IPS-15b (cell line): ENCODE results near the gene SULT2B1.
"Not testable (repeated sequence)": the region's sequence is repeated elsewhere in the genome, so short reads cannot be mapped to it uniquely, and the experiment has no call there.

Experiments
- H3K27me3 ChIP-seq: one replicate; pipeline ENCODE4 v1.6.1; 2013; ENCODE audit warnings: low read length; ENCODE audit not compliant: control insufficient read depth, insufficient read depth
- H3K36me3 ChIP-seq: one replicate; pipeline ENCODE4 v1.6.1; 2013; ENCODE audit warnings: low read length; ENCODE audit not compliant: control insufficient read depth, insufficient read depth
- H3K4me1 ChIP-seq: one replicate; pipeline ENCODE4 v1.6.1; 2013; ENCODE audit warnings: mild to moderate bottlenecking, low read length; ENCODE audit not compliant: control insufficient read depth, insufficient read depth
- H3K4me3 ChIP-seq: one replicate; pipeline ENCODE4 v1.5.1; 2013; ENCODE audit warnings: low read depth, low read length
- H3K9ac ChIP-seq: one replicate; pipeline ENCODE4 v1.6.1; 2013; ENCODE audit warnings: low read depth, mild to moderate bottlenecking, low read length
- H3K9me3 ChIP-seq: one replicate; pipeline ENCODE4 v1.6.1; 2013; ENCODE audit warnings: mild to moderate bottlenecking, low read length; ENCODE audit not compliant: control insufficient read depth, insufficient read depth

The SULT2B1 gene

DNA sequence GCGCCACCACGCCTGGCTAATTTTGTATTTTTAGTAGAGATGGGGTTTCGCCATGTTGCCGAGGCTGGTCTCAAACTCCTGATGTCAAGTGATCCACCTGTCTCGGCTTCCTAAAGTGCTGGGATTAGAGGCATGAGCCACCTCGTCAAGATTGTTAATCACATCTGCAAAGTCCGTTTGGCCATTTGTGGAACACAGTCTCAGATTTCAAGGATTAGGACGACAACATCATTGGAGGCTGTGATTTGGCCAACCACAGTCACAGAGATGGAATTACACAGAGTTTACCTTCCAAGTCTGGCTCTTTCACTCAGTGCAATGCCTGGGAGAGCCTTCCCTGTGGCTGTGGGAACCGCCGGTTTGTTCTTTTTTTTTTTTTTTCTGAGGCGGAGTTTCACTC is 17.8 kb downstream of the SULT2B1 start:
- no peaks in the 10 kb centered on the region for H3K9me3 ChIP-seq
- H3K9ac ChIP-seq: no peak overlapping the region
- no peaks in the 10 kb centered on the region for H3K36me3 ChIP-seq
- peaks cover 8% of the 10 kb centered on the region for H3K4me1 ChIP-seq
- no peaks in the 10 kb centered on the region for H3K27me3 ChIP-seq
- H3K4me3 ChIP-seq: no peak overlapping the region

DNA sequence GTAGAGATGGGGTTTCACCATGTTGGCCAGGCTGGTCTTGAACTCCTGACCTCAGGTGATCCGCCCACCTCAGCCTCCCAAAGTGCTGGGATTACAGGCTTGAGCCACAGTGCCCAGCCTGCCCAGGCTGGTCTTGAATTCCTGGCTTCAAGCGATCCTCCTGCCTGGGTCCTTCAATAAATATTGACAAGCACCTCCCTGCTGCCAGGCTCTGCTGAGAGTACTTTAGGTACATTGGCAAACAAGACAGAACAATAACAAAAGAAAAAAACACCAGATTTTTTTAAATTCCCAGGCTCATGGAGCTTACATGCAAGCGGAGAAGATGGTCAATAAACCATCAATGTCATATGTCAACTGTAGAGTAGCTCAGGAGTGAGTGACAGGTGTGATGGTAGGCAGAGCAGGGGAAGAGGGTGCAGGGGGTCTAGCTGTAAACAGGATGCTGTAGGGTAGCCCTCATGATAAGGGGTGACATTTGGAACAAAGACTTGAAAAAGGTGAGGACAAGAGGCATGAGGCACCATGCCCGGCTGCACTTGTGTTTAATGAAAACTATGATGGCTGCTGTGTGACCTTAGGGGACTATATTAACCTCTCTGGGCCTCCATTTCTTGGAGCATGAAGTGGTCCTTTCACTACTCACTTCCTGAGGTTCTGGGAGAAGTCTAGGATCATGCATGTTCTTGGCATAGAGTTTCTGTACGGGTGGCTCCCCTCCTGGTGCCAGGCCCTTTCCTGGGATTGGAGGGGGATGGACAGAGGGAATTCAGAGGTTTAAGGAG is 19.6 kb downstream of the SULT2B1 start:
- H3K4me3 ChIP-seq: no peak overlapping the region
- no peaks in the 10 kb centered on the region for H3K36me3 ChIP-seq
- H3K9ac ChIP-seq: no peak overlapping the region
- H3K27me3 ChIP-seq: no peaks in the 10 kb centered on the region
- no peaks in the 10 kb centered on the region for H3K9me3 ChIP-seq
- H3K4me1 ChIP-seq: peaks cover 8% of the 10 kb centered on the region

DNA sequence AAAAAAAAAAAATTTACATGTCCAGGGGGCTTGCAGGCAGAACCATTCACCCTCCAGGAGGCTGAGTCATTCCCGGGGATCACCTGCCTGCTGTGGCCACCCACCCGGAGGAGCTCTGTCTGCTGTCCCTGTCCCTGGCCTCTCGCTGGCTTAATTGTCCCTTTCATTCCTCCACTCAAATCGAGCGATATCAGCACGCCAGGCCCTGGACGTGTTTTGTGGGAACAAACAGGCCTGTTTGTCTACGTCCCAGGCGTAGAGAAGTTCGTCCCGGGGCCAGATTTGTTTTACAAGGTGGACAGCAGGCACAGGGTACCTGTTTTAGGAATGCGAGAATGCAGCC is 21.2 kb downstream of the SULT2B1 start:
- Histone ChIP-seq H3K4me3 (no peak overlapping the region), H3K4me1 (peaks cover 8% of the 10 kb centered on the region), H3K9ac (no peak overlapping the region)

DNA sequence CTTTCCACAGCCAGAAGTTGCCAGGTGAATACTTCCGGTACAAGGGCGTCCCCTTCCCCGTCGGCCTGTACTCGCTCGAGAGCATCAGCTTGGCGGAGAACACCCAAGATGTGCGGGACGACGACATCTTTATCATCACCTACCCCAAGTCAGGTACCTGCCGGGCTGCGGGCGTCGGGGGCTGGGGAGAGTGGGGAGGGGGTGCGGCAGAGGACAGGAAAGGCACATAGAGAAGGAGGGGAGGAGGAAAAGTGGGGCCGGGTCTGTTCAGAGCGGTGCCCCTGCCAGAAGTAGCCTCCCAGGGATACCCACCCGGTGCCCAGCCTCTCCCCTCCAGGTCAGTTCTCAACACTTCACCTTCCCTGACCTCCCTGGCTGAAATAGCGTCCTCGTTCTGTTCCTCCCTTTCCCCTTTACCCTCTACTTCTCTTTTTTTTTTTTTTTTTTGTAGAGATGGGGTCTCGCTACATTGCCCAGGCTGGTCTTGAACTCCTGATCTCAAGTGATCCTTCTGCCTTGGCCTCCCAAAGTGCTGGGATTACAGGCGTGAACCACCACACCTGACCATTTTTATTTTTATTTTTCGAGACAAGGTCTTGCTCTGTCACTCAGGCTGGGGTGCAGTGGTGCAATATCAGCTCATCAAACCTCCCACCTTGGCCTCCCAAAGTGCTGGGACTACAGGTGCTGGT is 24.1 kb downstream of the SULT2B1 start:
- Histone ChIP-seq H3K27me3 (no peaks in the 10 kb centered on the region), H3K9ac (no peak overlapping the region), H3K4me1 (peaks cover 5% of the 10 kb centered on the region)

More for the DNA sequence above, 21.2 kb downstream of the SULT2B1 start:
- no peaks in the 10 kb centered on the region for H3K9me3 ChIP-seq
- H3K27me3 ChIP-seq: no peaks in the 10 kb centered on the region
- no peaks in the 10 kb centered on the region for H3K36me3 ChIP-seq

DNA sequence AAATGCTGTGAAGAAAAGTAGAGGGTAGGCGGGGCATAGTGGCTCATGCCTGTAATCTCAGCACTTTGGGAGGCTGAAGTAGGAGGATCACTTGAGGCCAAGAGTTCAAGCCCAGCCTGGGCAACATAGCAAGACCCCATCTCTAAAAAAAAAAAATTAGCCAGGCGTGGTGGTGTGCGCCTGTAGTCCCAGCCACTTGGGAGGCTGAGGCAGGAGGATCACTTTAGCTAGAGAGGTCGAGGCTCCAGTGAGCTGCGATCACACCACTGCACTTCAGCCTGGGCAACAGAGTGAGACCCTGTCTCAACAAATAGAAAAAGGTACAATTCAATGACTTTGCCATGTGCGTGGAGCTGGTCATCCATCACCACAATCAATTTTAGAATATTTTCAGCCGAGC is 25.9 kb downstream of the SULT2B1 start:
- H3K9me3 ChIP-seq, H3K36me3 ChIP-seq, H3K4me3 ChIP-seq, H3K4me1 ChIP-seq, H3K27me3 ChIP-seq, H3K9ac ChIP-seq: not testable (repeated sequence)

More for the DNA sequence above, 24.1 kb downstream of the SULT2B1 start:
- no peak overlapping the region for H3K4me3 ChIP-seq
- H3K36me3 ChIP-seq: no peaks in the 10 kb centered on the region
- no peaks in the 10 kb centered on the region for H3K9me3 ChIP-seq

DNA sequence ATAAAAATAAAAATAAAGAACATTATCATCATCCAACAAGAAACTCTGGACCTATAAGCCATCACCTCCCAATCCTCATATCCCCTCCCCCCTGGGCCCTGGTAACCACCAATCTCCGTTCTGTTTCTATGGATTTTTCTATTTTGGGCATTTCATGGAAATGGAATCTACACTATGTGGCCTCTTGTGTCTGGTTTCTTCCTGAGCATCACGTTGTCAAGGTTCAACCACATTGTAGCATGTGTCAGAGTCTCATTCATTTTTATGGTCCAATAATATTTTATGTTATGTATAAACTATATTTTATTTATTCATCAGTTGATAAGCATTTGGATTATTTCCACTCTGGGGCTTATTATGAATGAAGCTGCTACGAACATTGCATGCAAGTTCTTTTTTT is 26.9 kb downstream of the SULT2B1 start:
- Histone ChIP-seq H3K4me1 (peaks cover 3% of the 10 kb centered on the region), H3K27me3 (no peaks in the 10 kb centered on the region), H3K36me3 (no peaks in the 10 kb centered on the region), H3K9me3 (no peaks in the 10 kb centered on the region), H3K9ac (no peak overlapping the region), H3K4me3 (no peak overlapping the region)

DNA sequence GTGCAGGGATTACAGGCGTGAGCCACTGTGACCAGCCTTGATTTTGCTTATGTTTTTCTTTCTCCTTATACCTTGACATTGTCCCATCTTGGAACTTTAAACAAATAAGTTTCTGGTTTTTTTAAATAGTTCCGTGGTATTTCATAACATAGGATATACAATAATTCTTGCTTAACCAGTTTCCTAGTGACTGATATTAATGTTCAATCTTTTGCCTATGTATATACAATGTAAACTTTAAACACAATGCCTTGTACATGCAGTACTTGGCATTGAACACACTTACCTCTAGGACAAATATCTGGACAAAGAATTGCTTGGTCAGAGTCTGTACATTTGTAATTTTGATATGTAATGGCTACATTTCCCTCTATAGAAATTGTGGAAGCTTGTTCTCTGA is 30.2 kb downstream of the SULT2B1 start:
- no peaks in the 10 kb centered on the region for H3K36me3 ChIP-seq

DNA sequence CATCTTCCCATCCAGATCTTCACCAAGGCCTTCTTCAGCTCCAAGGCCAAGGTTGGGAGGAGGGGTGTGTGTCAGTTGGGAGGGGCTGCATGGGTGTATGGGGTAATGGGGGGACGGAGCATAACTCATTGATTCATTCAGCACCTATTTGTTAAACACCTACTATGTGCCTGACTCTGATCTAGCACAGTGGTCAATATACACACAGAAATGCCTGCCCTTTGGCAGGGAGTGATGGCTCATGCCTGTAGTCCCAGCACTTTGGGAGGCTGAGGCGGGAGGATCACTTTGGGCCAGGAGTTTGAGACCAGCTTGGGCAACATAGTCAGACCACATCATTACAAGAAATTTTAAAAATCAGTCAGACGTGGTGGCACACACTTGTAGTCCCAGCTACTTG is 35.4 kb downstream of the SULT2B1 start:
- Histone ChIP-seq H3K4me1 (no peaks in the 10 kb centered on the region), H3K27me3 (no peaks in the 10 kb centered on the region), H3K9ac (no peak overlapping the region)

More for the DNA sequence above, 30.2 kb downstream of the SULT2B1 start:
- Histone ChIP-seq H3K4me1 (no peaks in the 10 kb centered on the region), H3K9ac (no peak overlapping the region), H3K4me3 (no peak overlapping the region), H3K9me3 (no peaks in the 10 kb centered on the region), H3K27me3 (no peaks in the 10 kb centered on the region)

DNA sequence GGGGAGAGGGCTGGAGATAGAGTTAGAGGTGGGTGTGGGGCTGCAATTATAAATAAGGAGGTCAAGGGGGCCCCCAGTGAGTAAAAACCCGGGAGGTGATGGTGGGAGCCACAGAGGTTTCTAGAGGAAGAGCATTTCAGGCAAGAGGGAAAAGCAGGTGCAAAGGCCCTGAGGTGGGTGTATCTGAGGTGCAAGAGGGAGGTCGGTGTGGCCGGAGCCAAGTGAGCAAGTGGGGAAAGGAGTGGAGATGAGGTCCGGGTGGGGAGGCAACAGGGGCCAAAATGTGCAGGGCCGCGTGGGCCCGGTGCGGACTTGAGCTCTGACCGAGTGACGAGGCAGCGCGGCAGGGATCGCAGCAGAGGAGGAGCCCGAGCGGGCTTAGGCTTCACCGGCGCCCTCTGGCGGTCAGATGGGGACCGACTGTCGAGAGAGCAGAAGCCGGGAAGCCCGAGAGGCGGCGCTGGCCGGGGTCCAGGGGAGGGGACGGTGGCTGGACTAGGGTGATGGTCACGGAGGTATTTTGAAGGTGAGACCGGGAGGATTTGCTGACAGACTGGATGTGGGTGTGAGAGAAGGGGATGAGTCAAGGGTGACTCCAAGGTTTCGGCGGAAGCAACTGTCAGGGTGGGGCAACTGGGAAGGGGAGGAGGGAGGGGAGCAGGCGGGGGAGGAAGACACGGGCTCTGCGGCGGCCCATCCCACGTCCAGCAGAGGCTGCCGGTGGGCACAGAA is 36.9 kb downstream of the SULT2B1 start:
- Histone ChIP-seq H3K4me1 (no peaks in the 10 kb centered on the region), H3K36me3 (no peaks in the 10 kb centered on the region), H3K9me3 (no peaks in the 10 kb centered on the region), H3K27me3 (no peaks in the 10 kb centered on the region), H3K4me3 (peak overlapping the region; percentile 74), H3K9ac (peak overlapping the region; percentile 54)

More for the DNA sequence above, 35.4 kb downstream of the SULT2B1 start:
- no peaks in the 10 kb centered on the region for H3K36me3 ChIP-seq
- H3K9me3 ChIP-seq: no peaks in the 10 kb centered on the region
- no peak overlapping the region for H3K4me3 ChIP-seq

DNA sequence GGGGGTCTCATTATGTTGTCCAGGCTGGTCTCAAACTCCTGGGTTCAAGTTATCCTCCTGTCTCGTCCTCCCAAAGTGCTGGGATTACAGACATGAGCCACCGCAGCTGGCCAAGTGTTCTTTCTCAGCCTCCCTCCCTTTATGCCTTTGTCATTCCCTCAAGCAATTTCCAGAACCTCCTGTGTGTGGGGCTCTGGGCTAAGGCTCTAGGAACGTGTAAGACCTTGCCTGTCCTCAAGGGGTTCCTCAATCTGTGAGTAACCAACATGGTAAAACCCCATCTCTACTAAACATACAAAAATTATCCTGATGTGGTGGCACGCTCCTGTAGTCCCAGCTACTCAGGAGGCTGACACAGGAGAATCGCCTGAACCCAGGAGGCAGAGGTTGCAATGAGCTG is 39.0 kb downstream of the SULT2B1 start:
- H3K9me3 ChIP-seq: no peaks in the 10 kb centered on the region
- H3K27me3 ChIP-seq: no peaks in the 10 kb centered on the region
- no peak overlapping the region for H3K4me3 ChIP-seq
- H3K36me3 ChIP-seq: no peaks in the 10 kb centered on the region
- no peak overlapping the region for H3K9ac ChIP-seq
- H3K4me1 ChIP-seq: no peaks in the 10 kb centered on the region

DNA sequence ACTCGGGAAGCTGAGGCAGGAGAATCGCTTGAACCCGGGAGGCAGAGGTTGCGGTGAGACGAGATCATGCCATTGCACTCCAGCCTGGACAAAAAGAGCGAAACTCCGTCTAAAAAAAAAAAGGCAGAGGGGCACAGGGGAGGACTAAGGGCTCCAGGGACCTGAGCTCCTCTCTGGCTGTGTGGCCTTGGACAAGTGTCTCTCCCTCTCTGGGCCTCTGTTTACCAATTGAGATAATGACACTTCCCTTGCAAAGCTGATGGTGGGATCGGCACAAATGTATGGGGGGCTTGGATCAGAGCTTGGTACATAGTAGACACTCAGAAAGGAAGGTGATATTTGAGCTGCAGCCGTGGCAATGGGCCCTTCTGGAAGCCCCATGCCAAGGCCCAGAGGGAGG is 43.2 kb downstream of the SULT2B1 start:
- no peak overlapping the region for H3K4me3 ChIP-seq
- no peak overlapping the region for H3K9ac ChIP-seq
- H3K4me1 ChIP-seq: no peaks in the 10 kb centered on the region
- no peaks in the 10 kb centered on the region for H3K9me3 ChIP-seq
- no peaks in the 10 kb centered on the region for H3K27me3 ChIP-seq
- H3K36me3 ChIP-seq: no peaks in the 10 kb centered on the region

DNA sequence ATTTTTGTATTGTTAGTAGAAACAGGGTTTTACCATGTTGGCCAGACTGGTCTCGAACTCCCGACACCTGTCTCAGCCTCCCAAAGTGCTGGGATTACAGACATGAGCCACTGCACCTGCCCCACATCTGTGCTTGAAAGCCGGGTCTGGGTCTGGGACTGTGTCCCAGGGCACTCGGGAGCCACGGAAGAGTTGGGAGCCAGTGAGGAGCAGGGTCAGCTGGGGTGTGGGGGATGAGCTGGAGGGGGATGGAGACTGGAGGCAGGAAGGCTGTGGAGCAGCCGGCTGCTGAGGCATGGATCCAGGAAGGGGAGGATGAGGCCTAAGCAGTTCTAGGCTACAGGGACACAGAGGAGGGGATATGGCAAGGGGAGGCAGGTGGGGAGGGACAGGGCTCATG is 43.9 kb downstream of the SULT2B1 start:
- Histone ChIP-seq H3K4me3 (no peak overlapping the region), H3K9me3 (no peaks in the 10 kb centered on the region), H3K9ac (no peak overlapping the region), H3K4me1 (no peaks in the 10 kb centered on the region), H3K27me3 (no peaks in the 10 kb centered on the region), H3K36me3 (peaks cover 2% of the 10 kb centered on the region)
